ENCODE measurements around the gene VWA3A. TPM values are rescaled to one million over a fixed set of nuclear protein-coding genes. Genes with fewer than 3 reads are reported as not detected.
"Not testable (repeated sequence)": the region's sequence is repeated elsewhere in the genome, so short reads cannot be mapped to it uniquely, and the experiment has no call there.

VWA3A gene, protein sequence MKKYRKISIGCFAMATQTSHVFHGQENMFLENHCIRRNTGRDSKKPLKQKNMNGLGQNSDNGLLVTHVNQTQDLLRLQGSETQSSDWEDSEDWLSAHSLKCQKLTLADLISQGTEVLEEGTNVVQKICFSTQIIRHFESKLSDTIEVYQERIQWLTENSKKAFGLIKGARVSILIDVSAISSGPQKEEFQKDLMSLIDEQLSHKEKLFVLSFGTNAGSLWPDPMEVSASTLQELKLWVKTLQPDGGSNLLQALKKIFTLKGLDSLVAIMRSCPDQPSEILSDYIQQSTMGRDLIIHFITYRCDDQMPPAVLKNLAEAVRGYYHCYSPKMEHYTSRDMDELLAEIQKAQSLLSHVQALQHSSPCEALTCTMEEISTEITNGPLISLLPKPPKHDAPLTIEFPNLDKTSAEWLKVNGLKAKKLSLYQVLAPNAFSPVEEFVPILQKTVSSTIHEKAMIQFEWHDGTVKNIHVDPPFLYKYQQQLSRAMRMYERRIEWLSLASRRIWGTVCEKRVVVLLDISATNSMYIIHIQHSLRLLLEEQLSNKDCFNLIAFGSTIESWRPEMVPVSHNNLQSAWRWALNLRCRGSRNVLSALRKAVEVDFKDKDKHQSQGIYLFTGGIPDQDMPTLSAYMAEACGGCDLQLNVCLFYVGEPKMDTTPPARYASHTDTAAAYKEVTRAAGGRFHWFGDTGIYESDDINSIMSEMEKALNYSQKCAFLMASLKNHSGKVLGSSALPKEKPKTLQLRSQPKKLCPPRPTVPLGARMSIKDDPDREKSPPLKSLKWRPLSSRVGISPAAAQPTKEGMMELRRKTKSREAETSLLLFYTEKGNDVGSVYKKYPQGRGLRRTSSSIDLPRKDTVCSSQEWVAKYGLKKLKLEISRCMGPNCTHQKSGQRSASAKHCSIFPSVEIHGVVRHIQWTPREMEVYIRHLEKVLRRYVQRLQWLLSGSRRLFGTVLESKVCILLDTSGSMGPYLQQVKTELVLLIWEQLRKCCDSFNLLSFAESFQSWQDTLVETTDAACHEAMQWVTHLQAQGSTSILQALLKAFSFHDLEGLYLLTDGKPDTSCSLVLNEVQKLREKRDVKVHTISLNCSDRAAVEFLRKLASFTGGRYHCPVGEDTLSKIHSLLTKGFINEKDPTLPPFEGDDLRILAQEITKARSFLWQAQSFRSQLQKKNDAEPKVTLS
- 0.98 and 1.5 TPM in 2 replicates for total RNA-seq
- long read RNA-seq, partial matches to known transcripts, result 0 of 2 reads
- long read RNA-seq, other reads (novel, unspliced or antisense), result 2 of 2 reads

DNA sequence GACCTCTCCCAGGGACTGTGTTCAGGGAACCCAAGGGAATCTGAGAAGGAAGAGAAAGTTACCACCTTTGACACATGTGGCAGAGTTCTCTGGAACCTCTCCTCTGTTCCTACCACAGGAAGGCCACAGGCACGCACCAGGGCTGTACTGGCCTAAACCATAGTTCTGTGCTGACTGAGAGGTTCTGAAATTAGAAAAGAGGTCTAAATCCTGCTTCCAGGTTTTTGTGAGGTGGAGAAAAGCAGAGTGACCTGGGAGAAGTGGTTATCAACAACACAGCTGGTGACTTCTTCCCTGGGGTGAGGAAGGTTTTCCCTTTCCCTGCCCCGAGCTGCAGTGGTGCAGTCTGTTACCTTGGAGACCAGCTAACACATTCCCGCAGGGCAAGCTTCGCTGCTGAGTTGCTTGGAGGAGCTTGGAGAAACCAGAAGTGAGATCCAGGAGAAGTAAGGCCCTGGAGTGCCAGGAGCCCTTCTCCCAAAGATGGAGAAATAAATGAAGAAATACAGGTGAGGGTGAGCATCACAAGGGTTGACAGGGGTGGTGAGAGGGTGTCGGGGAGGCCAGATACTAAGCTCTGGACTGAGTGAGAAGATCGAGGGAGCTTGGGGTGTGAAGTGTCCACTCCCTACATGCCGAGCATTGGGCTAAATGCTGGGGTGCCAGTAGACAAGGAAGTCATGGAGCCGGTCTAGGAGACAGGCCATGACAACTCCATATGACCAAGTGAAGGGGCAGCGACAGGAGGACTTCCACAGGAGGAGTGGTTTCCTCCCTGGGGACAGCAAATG is at the start of gene VWA3A:
TSS of gene VWA3A (plus strand) at position 399 of the 791 bp plus-strand sequence. CDS start at position 496, 97 bp downstream.
- no peak within 1 kb of the TSS for H3K4me3 Mint-ChIP-seq (ENCODE audit: low read depth)
- peaks cover 9% of the 10 kb centered on the region for H3K4me1 Mint-ChIP-seq (ENCODE audit: low read depth)
- H3K36me3 Mint-ChIP-seq (ENCODE audit: insufficient read depth), result no peaks in the 10 kb centered on the region
- peaks cover 18% of the 10 kb centered on the region for H3K27me3 Mint-ChIP-seq
- peak within 1 kb of the TSS; percentile 62 for H3K27ac Mint-ChIP-seq
- no peaks in the 10 kb centered on the region for H3K9me3 Mint-ChIP-seq (ENCODE audit: low read depth)
- TF ChIP-seq, protein P1, sequence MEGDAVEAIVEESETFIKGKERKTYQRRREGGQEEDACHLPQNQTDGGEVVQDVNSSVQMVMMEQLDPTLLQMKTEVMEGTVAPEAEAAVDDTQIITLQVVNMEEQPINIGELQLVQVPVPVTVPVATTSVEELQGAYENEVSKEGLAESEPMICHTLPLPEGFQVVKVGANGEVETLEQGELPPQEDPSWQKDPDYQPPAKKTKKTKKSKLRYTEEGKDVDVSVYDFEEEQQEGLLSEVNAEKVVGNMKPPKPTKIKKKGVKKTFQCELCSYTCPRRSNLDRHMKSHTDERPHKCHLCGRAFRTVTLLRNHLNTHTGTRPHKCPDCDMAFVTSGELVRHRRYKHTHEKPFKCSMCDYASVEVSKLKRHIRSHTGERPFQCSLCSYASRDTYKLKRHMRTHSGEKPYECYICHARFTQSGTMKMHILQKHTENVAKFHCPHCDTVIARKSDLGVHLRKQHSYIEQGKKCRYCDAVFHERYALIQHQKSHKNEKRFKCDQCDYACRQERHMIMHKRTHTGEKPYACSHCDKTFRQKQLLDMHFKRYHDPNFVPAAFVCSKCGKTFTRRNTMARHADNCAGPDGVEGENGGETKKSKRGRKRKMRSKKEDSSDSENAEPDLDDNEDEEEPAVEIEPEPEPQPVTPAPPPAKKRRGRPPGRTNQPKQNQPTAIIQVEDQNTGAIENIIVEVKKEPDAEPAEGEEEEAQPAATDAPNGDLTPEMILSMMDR (IDR thresholded peaks at IDR 0.05; ENCODE audit: unreplicated experiment), result no peak
- no peak for DNase-seq (ENCODE audit: low spot score, unreplicated experiment)

DNA sequence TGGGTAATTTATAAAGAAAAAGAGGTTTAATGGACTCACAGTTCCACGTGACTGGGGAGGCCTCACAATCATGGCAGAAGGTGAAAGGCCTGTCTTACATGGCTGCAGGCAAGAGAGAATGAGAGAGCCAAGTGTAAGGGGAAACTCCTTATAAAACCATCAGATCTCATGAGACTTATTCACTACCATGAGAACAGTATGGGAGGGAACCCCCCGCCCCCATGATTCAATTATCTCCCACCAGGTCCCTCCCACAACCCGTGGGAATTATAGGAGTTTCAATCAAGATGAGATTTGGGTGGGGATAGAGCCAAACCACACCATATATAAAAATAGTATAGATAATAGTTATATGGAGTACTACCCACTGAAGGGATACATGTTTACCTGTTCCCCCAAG is 48.5 kb upstream of the VWA3A start:
- not testable (repeated sequence) for H3K36me3 Mint-ChIP-seq (ENCODE audit: insufficient read depth); H3K27me3 Mint-ChIP-seq; DNase-seq (ENCODE audit: low spot score, unreplicated experiment); H3K9me3 Mint-ChIP-seq (ENCODE audit: low read depth); H3K4me3 Mint-ChIP-seq (ENCODE audit: low read depth); H3K4me1 Mint-ChIP-seq (ENCODE audit: low read depth)
- H3K27ac Mint-ChIP-seq, result peak overlapping the region; percentile 65

DNA sequence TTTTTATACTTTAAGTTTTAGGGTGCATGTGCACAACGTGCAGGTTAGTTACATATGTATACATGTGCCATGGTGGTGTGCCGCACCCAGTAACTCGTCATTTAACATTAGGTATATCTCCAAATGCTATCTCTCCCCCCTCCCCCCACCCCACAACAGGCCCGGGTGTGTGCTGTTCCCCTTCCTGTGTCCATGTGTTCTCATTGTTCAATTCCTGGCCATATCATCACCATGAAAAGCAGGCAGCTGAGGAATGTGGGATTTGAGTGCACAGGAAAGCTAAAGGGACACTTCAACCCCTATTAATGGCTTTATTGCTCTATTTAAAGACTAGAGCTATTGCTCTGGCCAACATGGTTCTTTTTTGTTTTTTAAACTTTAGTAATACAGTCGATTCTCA is 46.5 kb upstream of the VWA3A start:
- not testable (repeated sequence) for H3K27ac Mint-ChIP-seq; H3K4me1 Mint-ChIP-seq (ENCODE audit: low read depth); H3K27me3 Mint-ChIP-seq; H3K9me3 Mint-ChIP-seq (ENCODE audit: low read depth); H3K36me3 Mint-ChIP-seq (ENCODE audit: insufficient read depth); DNase-seq (ENCODE audit: low spot score, unreplicated experiment); H3K4me3 Mint-ChIP-seq (ENCODE audit: low read depth)

DNA sequence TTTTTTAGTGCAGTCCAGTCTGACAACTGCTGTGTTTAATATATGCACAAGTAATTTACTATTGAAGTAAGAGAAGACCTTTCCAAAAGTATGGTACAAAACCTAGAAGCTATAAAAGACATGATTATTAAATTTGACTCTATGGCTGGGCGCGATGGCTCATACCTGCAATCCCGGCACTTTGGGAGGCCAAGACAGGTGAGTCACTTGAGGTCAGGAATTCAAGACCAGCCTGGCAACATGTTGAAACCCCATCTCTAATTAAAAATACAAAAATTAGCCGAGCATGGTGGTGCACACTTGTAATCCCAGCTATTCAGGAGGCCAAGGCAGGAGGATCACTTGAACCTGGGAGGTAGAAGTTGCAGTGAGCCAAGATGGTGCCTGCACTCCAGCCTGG is 41.4 kb upstream of the VWA3A start:
- Mint-ChIP-seq H3K4me3 (ENCODE audit: low read depth) (no peak overlapping the region), H3K27ac (no peak overlapping the region), H3K4me1 (ENCODE audit: low read depth) (peaks cover 1% of the 10 kb centered on the region), H3K9me3 (ENCODE audit: low read depth) (no peaks in the 10 kb centered on the region), H3K27me3 (no peaks in the 10 kb centered on the region), H3K36me3 (ENCODE audit: insufficient read depth) (no peaks in the 10 kb centered on the region)
- TF ChIP-seq, protein P1 (IDR thresholded peaks at IDR 0.05; ENCODE audit: unreplicated experiment), result no peak
- no peak for DNase-seq (ENCODE audit: low spot score, unreplicated experiment)

DNA sequence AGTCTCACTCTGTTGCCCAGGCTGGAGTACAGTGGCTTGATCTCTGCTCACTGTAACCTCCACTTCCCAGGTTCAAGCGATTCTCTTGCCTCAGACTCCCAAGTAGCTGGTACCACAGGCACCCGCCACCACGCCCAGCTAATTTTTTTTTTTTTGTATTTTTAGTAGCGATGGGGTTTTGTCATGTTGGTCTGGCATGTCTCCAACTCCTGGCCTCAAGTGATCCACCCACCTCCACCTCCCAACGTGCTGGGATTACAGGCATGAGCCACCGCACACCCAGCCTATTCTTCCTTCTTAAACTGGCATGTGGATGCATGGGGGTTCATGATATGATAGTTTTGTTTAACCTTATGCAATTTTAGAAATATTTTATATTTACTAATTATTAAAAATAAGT is 39.4 kb upstream of the VWA3A start:
- Mint-ChIP-seq H3K27ac (no peak overlapping the region), H3K27me3 (no peaks in the 10 kb centered on the region)
- TF ChIP-seq, protein P1 (IDR thresholded peaks at IDR 0.05; ENCODE audit: unreplicated experiment), result no peak

More for the DNA sequence above, 39.4 kb upstream of the VWA3A start:
- H3K4me3 Mint-ChIP-seq (ENCODE audit: low read depth), result no peak overlapping the region
- DNase-seq (ENCODE audit: low spot score, unreplicated experiment), result no peak
- no peaks in the 10 kb centered on the region for H3K4me1 Mint-ChIP-seq (ENCODE audit: low read depth)
- H3K9me3 Mint-ChIP-seq (ENCODE audit: low read depth), result no peaks in the 10 kb centered on the region
- peaks cover 3% of the 10 kb centered on the region for H3K36me3 Mint-ChIP-seq (ENCODE audit: insufficient read depth)
